Activated naive CD8-positive, alpha-beta T cell (primary cell): Measurements from ENCODE around the gene ARL5C.
A peak's percentile ranks its signal among the peaks of the same experiment; 100 is the strongest.

Experiments used
- H3K27ac Mint-ChIP-seq: one replicate; pipeline ENCODE4 v1.8.0; 2021; ENCODE audit warnings: mixed read lengths
- H3K27me3 Mint-ChIP-seq: one replicate; pipeline ENCODE4 v1.8.0; 2021; ENCODE audit warnings: mixed read lengths
- H3K36me3 Mint-ChIP-seq: one replicate; pipeline ENCODE4 v1.8.0; 2021; ENCODE audit warnings: mixed read lengths
- H3K4me1 Mint-ChIP-seq: one replicate; pipeline ENCODE4 v1.8.0; 2021; ENCODE audit warnings: low read depth, mixed read lengths
- H3K4me3 Mint-ChIP-seq: one replicate; pipeline ENCODE4 v1.8.0; 2021; ENCODE audit warnings: mild to moderate bottlenecking, mixed read lengths
- H3K9me3 Mint-ChIP-seq: one replicate; pipeline ENCODE4 v1.8.0; 2021; ENCODE audit warnings: low read depth, mixed read lengths

Gene ARL5C

DNA sequence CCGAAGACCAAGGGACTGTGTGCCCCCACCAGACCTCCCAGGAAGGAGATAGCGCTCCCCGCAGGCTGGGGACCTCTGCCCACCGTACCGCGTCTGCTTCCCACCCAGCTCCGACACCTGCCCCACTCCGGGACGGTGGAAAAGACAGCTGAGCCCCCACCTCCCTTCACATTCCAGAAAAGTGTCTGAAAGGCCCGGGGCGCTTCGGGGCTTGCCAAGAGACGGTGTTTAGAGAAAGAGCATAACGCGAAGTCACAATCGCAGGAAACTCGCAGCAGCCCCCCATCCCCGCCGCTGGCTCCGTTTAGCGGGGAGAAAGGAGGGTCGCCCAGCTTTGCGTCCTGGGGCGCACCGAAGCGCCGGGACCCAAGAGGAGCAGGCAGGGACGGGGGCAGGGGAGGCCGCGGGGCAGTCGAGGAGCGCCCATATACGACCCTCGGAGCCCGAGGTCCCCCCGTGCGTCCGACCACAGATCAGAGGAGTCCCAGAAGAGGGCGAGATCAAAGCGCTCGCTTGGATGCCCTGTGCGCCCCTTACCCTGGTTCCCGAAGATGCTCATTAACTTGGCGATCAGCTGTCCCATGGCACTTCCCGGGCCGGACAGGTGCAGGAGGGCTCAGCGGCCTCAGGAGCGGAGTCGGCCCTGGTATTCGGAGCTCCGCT is 652 bp downstream of the ARL5C start:
- no peaks in the 10 kb centered on the region for H3K36me3 Mint-ChIP-seq
- H3K27me3 Mint-ChIP-seq: no peaks in the 10 kb centered on the region
- no peak overlapping the region for H3K27ac Mint-ChIP-seq
- peaks cover 24% of the 10 kb centered on the region for H3K4me1 Mint-ChIP-seq
- peak overlapping the region; percentile 99 for H3K4me3 Mint-ChIP-seq
- no peaks in the 10 kb centered on the region for H3K9me3 Mint-ChIP-seq

DNA sequence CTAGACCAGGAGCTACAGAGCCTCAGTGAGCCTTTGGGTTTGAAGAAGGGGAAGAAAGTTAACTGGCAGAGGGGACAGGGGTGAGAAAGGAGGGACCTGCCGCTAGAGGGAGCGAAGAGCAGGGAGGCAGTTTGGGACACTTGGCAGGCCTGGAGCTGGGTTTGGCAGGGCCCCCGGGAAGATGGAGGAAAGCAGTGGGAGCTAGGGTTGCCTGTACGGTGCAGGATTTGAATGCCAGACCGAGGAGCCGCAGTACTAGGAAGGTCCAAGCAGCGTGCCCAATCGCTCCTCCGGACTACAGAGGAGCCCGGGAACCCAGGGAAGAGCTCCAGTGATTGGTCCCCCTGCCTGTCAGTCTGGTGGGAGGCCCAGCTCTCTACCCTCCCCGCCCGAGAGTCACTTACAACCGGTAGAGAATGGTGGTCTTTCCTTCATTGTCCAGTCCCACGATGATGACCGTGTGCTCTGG is 1.3 kb downstream of the ARL5C start:
- Mint-ChIP-seq H3K9me3 (no peaks in the 10 kb centered on the region), H3K36me3 (no peaks in the 10 kb centered on the region), H3K4me1 (peaks cover 24% of the 10 kb centered on the region), H3K27ac (peak overlapping the region; percentile 46), H3K27me3 (no peaks in the 10 kb centered on the region), H3K4me3 (peak overlapping the region; percentile 99)

DNA sequence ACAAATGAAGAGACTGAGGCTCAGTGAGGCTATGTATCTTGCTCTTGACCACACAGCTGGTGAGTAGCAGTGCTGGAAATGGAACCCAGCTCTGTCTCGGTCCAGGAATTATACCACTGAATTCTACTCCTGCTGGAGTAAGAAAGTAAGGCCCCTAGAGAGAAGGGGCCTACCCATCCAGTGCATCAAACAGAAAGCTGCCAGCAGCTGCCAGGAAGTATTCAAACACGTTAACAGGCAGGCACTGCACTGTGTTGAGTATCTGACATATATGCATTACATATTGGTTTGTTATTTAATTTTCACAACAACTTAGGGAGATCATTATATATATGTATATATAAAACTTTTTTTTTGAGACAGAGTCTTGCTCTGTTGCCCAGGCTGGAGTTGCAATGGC is 4.0 kb downstream of the ARL5C start:
- Mint-ChIP-seq H3K4me1 (peaks cover 18% of the 10 kb centered on the region), H3K9me3 (no peaks in the 10 kb centered on the region), H3K36me3 (no peaks in the 10 kb centered on the region), H3K27ac (no peak overlapping the region), H3K4me3 (no peak overlapping the region), H3K27me3 (no peaks in the 10 kb centered on the region)

DNA sequence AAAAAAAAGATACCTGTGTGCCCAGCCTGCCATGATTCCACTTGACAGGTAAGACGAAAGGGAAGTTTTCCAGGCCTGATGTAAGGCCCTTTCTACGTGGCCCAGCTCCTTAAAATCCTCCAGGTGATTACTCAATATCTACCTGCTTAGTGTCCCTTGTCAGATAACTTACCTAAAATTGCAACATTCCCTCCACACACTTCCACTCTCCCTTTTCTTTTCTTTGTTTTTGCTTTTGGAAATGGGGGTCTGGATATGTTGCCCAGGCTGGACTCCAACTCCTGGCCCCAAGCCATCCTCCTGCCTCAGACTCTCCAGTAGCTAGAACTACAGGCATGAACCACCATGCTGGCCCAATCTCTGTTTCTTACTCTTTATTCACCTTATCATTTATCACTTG is 7.3 kb downstream of the ARL5C start:
- Mint-ChIP-seq H3K27ac (no peak overlapping the region), H3K4me3 (no peak overlapping the region), H3K27me3 (no peaks in the 10 kb centered on the region), H3K4me1 (peaks cover 7% of the 10 kb centered on the region), H3K36me3 (no peaks in the 10 kb centered on the region), H3K9me3 (no peaks in the 10 kb centered on the region)

DNA sequence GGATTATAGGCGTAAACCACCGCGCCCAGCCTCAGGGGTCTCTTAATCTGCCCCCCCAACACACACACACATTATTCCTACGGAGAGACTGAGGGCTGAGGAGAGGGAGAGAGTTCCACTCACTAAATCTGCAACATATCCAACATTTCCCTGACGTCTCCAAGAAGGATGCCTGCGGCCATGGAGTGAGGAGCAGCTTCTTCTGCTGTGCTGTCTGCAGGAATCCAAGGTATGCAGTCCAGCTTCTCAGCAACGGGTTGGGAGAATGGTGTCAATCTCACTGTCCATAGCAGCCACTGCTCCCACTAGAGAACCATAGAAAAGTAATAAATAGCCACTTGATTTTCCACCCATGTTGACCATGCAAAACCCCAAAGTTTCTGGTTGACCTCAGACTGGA is 9.5 kb downstream of the ARL5C start:
- Mint-ChIP-seq H3K27me3 (no peaks in the 10 kb centered on the region), H3K27ac (no peak overlapping the region), H3K9me3 (no peaks in the 10 kb centered on the region), H3K4me3 (no peak overlapping the region), H3K4me1 (peaks cover 23% of the 10 kb centered on the region), H3K36me3 (no peaks in the 10 kb centered on the region)

DNA sequence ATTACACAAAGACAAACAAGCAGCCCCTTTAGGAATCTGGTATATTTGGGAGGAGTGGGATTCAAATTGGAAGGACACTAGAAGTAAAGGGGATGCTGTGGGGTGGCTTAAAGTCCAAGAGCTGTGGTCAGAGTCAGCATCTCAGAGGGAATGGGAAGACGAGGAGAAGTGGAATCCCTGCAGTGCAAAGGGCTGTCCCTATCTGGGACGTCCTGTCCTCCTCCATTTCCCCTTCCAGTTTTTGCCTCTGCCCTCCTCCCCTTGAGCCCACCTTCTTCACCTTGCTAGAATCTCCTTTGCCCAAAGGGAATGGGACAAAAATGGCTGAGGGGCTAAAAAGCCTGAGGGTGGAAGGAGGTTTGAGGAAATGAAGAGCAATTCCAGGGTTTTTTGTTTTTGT is 10.3 kb downstream of the ARL5C start:
- Mint-ChIP-seq H3K4me1 (peaks cover 24% of the 10 kb centered on the region), H3K9me3 (no peaks in the 10 kb centered on the region), H3K36me3 (no peaks in the 10 kb centered on the region), H3K27ac (no peak overlapping the region), H3K27me3 (no peaks in the 10 kb centered on the region), H3K4me3 (no peak overlapping the region)

DNA sequence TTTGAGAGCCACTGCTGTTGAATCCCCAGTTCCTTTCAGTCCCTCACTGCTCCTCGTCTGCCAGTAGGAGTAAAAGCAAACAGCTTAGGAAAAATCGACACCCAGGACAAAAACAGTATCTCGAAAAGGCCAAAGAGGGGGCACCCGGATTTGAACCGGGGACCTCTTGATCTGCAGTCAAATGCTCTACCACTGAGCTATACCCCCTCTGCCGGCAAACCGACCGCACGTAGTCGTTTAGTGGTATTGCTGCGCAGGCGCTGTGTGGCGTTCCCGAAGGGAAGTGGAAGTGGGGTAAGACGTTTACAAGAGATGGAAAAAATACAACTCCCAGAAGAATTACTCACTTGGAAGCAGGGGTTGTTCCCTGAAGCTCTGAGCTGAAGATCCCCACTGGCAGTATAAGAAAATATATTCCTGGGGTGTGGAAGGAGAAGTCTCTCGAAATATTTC is 12.3 kb downstream of the ARL5C start:
- Mint-ChIP-seq H3K36me3 (no peaks in the 10 kb centered on the region), H3K4me1 (peaks cover 43% of the 10 kb centered on the region), H3K27ac (peak overlapping the region; percentile 99), H3K9me3 (no peaks in the 10 kb centered on the region), H3K4me3 (peak overlapping the region; percentile 96), H3K27me3 (no peaks in the 10 kb centered on the region)

DNA sequence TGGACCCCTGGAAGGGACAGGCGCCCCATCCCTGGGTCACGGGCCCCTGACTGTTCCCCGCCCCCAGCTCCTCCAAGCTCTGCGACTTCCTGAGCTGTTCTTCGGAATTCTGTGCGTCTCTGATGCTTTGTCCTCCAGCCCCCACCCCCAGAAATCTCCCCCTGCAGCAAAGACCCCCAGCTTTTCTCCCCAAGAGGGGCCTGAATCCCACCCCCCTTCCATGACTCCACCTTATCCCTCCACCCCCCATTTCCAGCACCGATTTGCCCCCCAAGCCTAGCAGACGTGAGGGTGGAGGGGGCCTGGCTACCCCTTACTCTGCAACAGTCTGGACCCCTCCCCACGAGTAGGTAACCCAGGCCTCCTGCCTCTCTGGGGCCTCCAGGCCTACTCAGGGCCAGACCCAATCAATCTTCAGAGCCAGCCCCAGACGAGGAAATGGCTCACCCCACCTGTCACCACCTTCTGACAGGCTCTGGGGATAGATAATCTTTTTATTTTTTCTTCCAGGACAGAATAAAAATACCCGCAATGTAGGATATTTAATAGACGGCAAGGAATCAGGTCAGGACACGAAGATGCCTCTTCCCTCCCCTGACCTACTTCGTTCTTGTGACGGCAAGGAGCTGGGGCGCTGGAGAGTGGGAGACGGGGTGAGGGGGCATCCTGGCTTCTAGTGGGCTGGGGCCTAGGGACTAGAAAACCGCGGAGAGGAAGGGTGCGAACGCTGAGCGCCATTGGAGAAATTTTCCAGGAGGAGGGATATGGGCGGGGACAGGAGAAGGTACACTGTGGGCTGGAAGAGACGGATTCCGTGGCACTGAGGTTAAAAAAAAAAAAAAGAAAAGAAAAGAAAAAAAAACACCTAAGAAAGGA is 13.8 kb downstream of the ARL5C start:
- H3K4me3 Mint-ChIP-seq: peak overlapping the region; percentile 96
- peak overlapping the region; percentile 99 for H3K27ac Mint-ChIP-seq
- no peaks in the 10 kb centered on the region for H3K9me3 Mint-ChIP-seq
- H3K36me3 Mint-ChIP-seq: no peaks in the 10 kb centered on the region
- peaks cover 48% of the 10 kb centered on the region for H3K4me1 Mint-ChIP-seq
- no peaks in the 10 kb centered on the region for H3K27me3 Mint-ChIP-seq

DNA sequence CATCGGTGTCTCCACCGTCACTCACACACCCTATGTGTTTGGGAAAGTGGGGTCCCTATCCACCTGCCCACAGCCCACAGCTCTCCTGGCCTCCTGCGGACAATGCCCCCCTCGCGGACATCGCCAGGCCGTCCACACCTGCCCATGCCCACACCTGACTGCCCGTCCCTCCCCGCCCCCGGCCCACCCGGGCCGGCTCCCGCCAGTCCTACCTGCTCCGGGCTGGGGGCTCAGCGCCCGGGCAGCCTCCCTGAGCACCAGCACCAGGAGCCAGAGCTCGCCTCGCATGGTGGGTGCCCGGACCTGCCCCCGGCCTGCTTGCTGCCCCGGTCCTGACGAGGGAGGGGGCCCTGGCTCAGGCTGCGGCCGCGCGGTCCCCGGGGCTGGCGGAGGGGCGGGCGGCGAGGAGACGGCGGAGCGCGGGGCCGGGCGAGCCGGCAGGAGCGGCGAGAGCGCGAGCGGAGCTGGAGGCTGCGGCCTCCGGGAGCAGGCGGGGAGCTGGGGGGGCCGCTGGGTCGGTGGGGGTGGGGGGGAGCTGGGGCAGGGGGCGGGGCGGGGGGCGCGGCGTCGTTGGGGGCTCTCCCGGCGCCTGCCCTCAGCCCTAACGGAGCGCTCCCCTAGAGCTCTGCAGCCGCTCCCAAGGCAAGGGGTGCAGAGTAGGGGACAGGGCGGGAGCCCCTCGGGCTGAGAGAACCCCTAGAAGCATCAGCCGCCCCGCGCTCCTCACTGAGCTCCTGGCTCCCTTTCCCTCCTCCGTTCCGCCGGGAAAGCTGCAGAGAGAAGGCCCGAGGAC is 14.6 kb downstream of the ARL5C start, which contains the start of gene PLXDC1:
PLXDC1 (minus strand) TSS at position 488 of the 793 bp plus-strand sequence; CDS start at position 288, 200 bp downstream.
- Mint-ChIP-seq H3K9me3 (no peaks in the 10 kb centered on the region), H3K27ac (peak within 1 kb of the TSS; percentile 99), H3K4me3 (peak within 1 kb of the TSS; percentile 96), H3K36me3 (no peaks in the 10 kb centered on the region), H3K27me3 (no peaks in the 10 kb centered on the region), H3K4me1 (peaks cover 48% of the 10 kb centered on the region)

DNA sequence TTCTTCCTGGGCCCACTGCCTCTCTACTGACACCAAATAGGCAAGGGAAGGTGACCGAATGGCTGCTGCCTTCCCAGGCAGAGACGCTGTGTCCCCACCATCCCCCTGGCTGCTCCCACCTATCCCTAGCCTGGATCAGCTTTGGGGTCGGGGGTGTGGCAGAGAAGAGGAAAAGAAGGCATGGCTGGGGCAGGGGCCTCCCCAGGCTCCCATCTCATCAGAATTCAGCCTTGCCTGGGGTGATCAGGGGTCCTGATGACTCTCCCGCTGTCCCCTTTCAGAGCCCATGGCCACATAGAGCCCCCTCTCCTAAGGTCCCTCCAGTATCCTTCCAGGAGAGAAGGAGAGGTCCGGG is 15.2 kb downstream of the ARL5C start:
- no peak overlapping the region for H3K27ac Mint-ChIP-seq
- no peaks in the 10 kb centered on the region for H3K36me3 Mint-ChIP-seq
- no peaks in the 10 kb centered on the region for H3K9me3 Mint-ChIP-seq
- no peaks in the 10 kb centered on the region for H3K27me3 Mint-ChIP-seq
- H3K4me1 Mint-ChIP-seq: peaks cover 48% of the 10 kb centered on the region
- H3K4me3 Mint-ChIP-seq: peak overlapping the region; percentile 83

DNA sequence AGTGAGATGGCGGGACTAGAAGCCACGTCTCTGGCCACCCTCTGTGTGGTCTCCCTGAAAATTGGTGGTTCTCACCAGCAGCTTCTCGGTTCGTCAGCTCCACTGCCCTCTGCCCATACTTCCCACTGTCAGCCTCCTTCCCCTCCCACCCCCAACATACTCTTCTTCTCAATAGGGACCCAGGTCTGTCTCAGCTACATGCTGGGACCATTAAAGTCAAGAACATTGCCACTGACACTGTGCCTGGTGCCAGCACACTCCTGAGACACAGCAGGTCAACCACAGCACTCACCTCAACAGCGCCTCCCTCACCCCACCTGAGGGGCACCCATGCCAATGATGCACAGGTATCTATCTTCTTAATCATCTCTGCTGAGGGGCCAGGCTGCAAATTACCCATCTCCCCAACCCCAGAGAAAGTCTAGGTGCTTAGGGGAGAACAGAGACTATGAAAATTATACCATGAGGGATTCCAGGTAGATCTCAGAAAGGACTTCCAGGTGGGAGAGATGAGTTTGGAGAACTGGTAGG is 15.8 kb downstream of the ARL5C start:
- Mint-ChIP-seq H3K4me1 (peaks cover 48% of the 10 kb centered on the region), H3K36me3 (no peaks in the 10 kb centered on the region), H3K27ac (no peak overlapping the region), H3K9me3 (no peaks in the 10 kb centered on the region), H3K4me3 (peak overlapping the region; percentile 83), H3K27me3 (no peaks in the 10 kb centered on the region)

DNA sequence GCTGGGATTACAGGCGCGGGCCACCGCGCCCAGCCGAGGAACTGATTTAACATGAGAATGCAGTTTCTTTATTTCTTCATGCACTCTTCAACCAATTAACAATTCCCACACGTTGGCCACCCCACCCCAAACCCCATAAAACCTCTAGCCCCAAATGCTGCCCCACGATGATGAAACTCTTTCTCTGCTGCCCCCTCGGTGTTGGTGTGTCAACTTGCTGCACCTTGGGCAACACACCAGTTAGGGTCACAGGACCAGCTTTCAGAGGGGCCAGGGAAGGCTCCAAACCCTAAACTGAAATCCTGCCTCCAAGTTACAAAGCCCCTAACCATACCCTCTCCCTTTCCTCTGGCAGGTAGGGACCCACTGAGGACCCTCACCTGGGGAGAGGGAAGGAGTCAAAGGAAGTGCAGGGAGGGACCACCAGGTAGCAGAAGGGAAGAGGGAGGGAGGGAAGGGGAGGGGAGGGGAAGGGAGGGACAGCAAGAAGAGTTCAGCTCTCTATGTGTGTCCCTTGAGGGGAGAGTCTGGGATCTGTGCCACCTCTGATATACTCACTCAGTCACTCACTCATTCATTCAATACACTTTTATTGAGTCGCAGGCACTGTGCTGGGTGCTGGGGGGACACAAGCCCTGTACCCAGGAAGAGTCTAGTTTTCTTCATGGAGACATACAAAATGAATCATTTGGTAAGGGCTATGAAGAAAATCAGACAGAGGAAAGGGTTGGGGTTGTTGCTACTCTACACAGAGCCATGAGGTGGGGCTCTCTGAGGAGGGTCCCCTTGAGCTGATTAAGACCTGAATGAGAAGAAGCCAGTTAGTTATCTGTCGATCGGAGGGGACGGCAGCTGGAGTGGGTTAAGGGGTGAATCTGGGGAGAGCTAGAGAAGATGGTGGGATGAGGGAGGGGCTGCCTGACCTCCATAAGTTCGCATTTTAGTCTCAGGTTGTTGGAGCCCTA is 18.5 kb downstream of the ARL5C start:
- no peaks in the 10 kb centered on the region for H3K27me3 Mint-ChIP-seq
- no peaks in the 10 kb centered on the region for H3K9me3 Mint-ChIP-seq
- H3K36me3 Mint-ChIP-seq: no peaks in the 10 kb centered on the region
- no peak overlapping the region for H3K4me3 Mint-ChIP-seq
- H3K4me1 Mint-ChIP-seq: peaks cover 39% of the 10 kb centered on the region
- no peak overlapping the region for H3K27ac Mint-ChIP-seq

DNA sequence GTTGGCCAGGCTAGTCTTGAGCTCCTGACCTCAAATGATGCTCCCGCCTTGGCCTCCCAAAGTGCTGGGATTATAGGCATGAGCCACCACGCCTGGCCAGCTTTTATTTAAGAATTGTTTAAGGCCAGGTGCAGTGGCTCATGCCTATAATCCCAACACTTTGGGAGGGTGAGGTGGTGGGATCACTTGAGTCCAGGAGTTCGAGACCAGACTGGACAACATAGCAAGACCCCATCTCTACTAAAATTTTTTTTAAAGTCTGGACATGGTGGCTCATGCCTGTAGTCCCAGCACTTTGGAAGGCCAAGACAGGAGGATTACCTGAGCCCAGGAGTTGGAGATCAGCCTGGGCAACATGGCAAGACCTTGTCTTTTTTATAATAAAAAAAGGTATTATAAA is 19.7 kb downstream of the ARL5C start:
- Mint-ChIP-seq H3K27me3 (no peaks in the 10 kb centered on the region), H3K4me1 (peaks cover 31% of the 10 kb centered on the region), H3K36me3 (no peaks in the 10 kb centered on the region), H3K27ac (no peak overlapping the region), H3K4me3 (no peak overlapping the region), H3K9me3 (no peaks in the 10 kb centered on the region)

DNA sequence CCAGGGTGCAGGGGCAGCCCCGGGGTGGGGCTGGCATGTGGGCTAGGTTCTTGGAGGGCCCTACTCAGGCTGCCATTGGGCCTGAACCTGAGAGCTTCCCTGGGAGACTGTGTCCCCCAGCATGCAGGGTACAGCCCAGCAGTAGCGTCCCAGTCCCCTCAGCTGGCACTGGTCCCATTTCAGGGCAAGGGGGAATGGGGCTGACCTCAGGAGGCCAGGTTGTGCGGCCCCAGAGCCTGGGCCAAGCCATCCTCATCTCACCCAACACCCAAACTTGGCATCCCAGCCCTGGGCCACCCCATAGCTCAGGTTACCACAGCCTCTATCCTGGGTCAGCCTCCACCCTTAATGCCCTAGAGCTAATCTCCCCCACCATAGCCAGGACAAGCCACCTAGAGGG is 20.8 kb downstream of the ARL5C start:
- H3K4me1 Mint-ChIP-seq: peaks cover 24% of the 10 kb centered on the region
- H3K4me3 Mint-ChIP-seq: no peak overlapping the region
- H3K36me3 Mint-ChIP-seq: no peaks in the 10 kb centered on the region
- H3K27me3 Mint-ChIP-seq: no peaks in the 10 kb centered on the region
- no peaks in the 10 kb centered on the region for H3K9me3 Mint-ChIP-seq
- no peak overlapping the region for H3K27ac Mint-ChIP-seq
